Fibroblast of the aortic adventitia (primary cell): ENCODE measurements around the gene PLBD1. TPM values are rescaled to one million over a fixed set of nuclear protein-coding genes. Genes with fewer than 3 reads are reported as not detected.

Experiments
- DNase-seq: peaks from one replicate; pipeline ENCODE4 v3.0.0-alpha.2; 2010; ENCODE audit warnings: low read depth
- H3K4me3 ChIP-seq: 2 replicates; pipeline ENCODE4 v1.5.1; 2011; ENCODE audit warnings: low read depth, mild to moderate bottlenecking, control low read depth, low read length, moderate library complexity
- total RNA-seq: library from RNA; depleted of rRNA; stranded (reverse); fragments of >200 nt; gene quantifications from 2 replicates; pipeline ENCODE4 v1.2.3, GENCODE V29; 2012; ENCODE audit warnings: low replicate concordance
- TF ChIP-seq, protein P1 (sequence below): IDR thresholded peaks from 2 replicates; pipeline ENCODE4 v1.5.1; 2011; ENCODE audit warnings: mild to moderate bottlenecking, low read length, control low read depth, inconsistent platforms; ENCODE audit not compliant: insufficient read depth

Gene PLBD1
- total RNA-seq, 1 donor, result 2.4 TPM

DNA sequence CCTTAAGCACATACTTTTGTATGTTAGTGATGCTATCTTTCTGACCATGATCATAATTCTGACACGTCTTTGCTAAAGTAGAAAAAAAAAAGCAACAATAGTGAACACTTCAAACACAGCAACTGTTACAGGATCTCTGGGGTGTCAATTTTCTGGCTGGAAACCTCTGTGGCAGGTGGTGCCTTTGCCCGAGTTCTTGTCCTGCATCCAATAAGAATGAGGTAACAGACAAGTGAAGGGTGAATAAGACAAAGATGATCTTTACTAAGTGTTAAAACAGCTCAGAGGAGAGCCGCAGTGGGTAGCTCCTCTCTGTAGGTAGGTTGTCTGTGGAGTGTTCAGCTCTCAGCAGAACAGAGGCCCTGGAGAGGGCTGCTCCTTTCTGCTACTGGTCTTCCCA lies 20.9 kb upstream of the PLBD1 start:
- DNase-seq, result no peak
- TF ChIP-seq, protein P1, sequence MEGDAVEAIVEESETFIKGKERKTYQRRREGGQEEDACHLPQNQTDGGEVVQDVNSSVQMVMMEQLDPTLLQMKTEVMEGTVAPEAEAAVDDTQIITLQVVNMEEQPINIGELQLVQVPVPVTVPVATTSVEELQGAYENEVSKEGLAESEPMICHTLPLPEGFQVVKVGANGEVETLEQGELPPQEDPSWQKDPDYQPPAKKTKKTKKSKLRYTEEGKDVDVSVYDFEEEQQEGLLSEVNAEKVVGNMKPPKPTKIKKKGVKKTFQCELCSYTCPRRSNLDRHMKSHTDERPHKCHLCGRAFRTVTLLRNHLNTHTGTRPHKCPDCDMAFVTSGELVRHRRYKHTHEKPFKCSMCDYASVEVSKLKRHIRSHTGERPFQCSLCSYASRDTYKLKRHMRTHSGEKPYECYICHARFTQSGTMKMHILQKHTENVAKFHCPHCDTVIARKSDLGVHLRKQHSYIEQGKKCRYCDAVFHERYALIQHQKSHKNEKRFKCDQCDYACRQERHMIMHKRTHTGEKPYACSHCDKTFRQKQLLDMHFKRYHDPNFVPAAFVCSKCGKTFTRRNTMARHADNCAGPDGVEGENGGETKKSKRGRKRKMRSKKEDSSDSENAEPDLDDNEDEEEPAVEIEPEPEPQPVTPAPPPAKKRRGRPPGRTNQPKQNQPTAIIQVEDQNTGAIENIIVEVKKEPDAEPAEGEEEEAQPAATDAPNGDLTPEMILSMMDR, result no peak
- H3K4me3 ChIP-seq, result no peak overlapping the region

DNA sequence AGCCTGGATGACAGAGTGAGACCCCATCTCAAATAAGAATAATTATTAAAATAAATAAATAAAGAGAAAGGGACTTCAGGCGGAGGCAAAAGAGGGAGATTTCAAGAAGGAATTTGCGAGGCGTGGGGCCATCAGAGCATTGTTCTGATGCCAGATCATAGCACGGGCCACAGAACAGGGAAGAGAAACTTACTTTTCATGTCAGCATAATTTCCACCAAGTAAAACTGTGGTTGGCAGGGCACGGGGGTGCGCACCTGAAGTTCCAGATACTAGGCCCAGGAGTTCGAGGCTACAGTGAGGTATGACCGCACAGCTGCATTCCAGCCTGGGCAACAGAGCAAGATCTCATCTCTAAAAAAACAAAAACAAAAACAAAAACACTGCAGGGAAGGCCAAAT lies 11.0 kb upstream of the PLBD1 start:
- no peak overlapping the region for H3K4me3 ChIP-seq
- no peak for DNase-seq
- TF ChIP-seq, protein P1, result no peak

DNA sequence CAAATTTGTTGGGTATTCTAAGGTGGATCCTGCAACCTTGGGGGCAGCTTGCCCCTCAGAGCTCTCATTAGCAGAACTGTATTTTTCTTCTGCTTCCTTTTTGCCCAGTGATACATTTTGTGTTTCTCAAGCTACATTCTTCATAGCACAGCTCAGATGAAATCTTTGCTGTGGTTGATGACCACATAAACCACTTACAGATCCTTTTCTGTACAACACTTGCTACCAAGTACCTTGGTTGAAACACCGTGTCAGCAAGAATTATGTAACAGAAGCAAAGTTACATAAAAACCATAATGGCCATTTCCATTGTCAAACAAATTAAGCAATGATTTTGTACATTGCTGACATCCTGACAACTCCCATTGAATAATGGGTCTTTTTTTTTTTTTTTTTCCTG lies 9.7 kb upstream of the PLBD1 start:
- H3K4me3 ChIP-seq, result no peak overlapping the region
- TF ChIP-seq, protein P1, result no peak
- no peak for DNase-seq

DNA sequence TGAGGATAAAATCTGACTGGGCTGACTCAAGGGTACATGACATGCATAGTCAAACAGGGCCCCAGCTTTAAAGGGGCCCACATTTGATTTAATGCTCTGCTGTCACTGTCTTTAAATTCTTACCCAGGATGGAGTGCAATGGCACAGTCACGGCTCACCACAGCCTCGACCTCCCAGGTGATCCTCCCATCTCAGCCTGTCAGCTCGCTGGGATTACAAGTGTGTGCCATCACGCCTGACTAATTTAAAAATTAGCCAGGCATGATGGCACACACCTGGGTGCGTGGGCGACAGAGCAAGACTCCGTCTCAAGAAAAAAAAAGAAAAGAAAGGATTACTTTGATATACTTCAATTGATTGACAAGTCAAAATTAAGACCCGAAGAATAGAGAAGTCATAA lies 9.2 kb upstream of the PLBD1 start:
- DNase-seq, result no peak
- H3K4me3 ChIP-seq, result no peak overlapping the region
- TF ChIP-seq, protein P1, result no peak

DNA sequence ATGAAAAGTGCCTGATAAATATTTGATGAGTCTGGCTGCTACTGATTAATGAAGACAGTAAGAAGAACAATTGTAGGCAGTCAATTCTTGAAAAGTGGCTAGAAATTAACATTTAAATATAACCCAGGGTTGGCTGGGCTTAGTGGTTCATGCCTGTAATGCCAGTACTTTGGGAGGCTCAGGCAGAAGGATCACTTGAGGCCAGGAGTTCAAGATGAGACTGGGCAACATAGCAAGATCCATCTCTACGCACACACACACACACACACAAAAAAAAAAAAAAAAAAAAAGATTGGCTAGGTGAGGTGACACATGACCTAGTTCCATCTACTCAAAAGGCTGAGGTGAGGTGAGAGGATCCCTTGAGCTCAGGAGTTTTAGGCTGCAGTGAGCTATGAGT lies 7.9 kb upstream of the PLBD1 start:
- TF ChIP-seq, protein P1, result no peak
- DNase-seq, result no peak
- no peak overlapping the region for H3K4me3 ChIP-seq

DNA sequence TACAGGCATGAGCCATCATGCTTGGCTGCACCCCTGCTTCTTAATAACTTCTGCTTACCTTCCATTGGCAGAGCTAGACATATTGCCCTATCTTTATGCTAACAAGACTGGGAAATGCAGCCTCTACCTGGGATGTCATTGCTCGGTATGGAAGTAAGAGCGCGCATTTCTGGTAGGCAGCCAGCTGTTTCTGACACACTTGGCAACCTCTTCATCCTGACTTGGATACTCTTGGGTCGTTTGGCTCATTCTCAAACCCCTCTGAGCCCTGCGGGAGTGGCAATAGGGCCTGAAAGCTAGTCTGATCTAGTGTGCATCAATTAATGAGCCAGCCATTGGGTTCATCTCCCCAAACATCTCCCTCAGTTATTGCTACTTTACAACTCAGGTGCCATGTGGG lies 5.4 kb upstream of the PLBD1 start:
- TF ChIP-seq, protein P1, result no peak
- H3K4me3 ChIP-seq, result no peak overlapping the region
- no peak for DNase-seq

DNA sequence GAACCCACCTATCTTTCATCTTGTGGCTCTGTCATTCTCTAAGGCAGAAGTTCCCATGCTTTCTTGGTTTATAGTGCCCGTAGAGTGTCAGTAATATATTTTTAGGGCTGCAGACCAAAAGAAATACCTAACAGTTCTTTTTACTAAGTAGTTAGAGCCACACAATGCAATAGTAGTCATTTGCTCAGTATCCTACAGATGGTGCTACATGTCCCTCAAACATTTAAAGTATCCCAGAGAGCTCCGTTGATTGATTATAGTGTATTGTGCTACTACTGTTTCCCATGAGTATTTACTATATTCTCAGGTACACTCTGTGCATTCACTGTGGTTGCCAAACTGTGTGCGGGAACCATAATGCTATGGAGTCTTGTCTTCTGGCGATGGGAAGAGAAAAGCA lies 4.7 kb upstream of the PLBD1 start:
- no peak overlapping the region for H3K4me3 ChIP-seq
- DNase-seq, result no peak
- TF ChIP-seq, protein P1, result no peak
